Activated naive CD4-positive, alpha-beta T cell treated with anti-CD3 and anti-CD28 coated beads, Interleukin-2, amount 50 U/mL, for 72 hours (primary cell): ENCODE data around the gene TINAG. TPM values are rescaled to one million over a fixed set of nuclear protein-coding genes. Genes with fewer than 3 reads are reported as not detected.

Experiments used
- ATAC-seq, 2 donors: fragments of 150-1000 bp; cut with Tn5 transposase; 2 replicates each; pipeline ENCODE4 v1.10.0; 2021; ENCODE audit warnings: mild to moderate bottlenecking in 2 of 2, moderate library complexity in 2 of 2
- DNase-seq, 2 donors: peaks; one replicate each; pipeline ENCODE4 v3.0.0; 2021 to 2022; ENCODE audit warnings: low spot score in 2 of 2
- H3K27ac Mint-ChIP-seq, 2 donors: one replicate each; pipeline ENCODE4 v1.8.0; 2022; ENCODE audit warnings: mild to moderate bottlenecking in 2 of 2, mixed read lengths in 2 of 2
- H3K36me3 Mint-ChIP-seq, 2 donors: one replicate each; pipeline ENCODE4 v1.8.0; 2022; ENCODE audit warnings: mixed read lengths in 2 of 2
- H3K9me3 Mint-ChIP-seq, 2 donors: one replicate each; pipeline ENCODE4 v1.8.0; 2022; ENCODE audit warnings: mixed read lengths in 2 of 2
- total RNA-seq, 2 donors: library from RNA; stranded (reverse); gene quantifications; one replicate each; pipeline ENCODE4 v1.2.3, GENCODE V29; 2022

The TINAG gene
- total RNA-seq, 2 donors from 2014 or later = not detected

DNA sequence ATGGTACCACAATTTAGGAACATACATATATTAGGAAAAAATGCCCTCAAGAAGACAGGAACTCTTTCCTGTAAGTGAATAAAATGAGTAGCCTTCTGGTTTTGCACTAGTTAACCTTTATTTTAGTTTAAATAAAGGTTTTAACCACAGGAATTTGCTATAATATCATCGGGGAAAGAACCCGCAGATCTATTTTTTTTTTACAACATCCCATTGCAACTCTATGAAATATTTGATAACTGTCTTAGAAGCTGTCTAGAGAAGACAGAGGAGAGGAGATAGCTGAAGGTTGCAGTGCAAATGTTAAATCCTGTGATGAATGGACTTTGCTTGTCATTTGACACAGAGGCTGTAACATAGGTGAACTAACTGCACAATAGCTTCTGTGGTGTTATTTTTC is 69.5 kb downstream of the TINAG start:
- Mint-ChIP-seq H3K27ac (no peak overlapping the region), H3K9me3 (peaks cover 0 to 7% of the 10 kb centered on the region in 2 donors), H3K36me3 (no peaks in the 10 kb centered on the region)
- no peak for DNase-seq
- ATAC-seq = no peak

DNA sequence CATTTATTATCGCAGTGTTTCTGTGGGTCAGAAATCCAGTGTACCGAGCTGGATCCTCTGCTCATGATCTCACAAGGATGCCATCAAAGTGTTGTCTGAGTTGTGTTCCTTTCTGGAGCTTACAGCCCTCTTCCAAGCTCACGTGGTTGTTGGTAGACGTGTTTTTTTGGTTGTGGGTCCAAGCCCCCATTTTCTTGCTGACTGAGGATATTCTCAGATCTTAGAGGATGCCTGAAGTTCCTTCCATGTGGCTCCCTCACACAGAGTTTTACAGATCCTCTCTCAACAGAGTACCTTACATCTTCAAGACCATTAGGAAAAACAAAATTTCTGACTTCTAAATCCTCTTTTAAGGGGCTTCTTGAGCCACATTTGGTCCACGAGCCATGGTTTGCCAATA is 78.1 kb downstream of the TINAG start:
- H3K9me3 Mint-ChIP-seq = peaks cover 11% of the 10 kb centered on the region in 2 donors

DNA sequence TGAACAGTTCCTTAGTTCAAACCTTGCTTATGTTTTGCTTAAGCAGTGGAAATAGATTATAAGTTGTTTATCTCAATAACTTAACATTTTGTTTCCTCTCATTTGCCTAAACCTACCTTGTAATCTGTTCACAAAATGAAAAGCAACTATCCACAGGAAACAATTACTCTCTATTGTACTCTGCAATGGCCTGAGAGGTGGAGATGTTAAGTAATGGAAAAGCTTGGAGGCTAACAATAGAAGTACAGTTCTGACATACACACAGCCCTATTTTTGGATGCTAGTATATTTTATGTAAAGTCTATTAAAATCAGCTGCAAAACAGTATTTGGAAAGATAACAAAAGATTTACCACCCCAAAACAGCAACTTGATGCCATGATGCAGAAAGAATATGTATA is 82.1 kb downstream of the TINAG start:
- Mint-ChIP-seq H3K36me3 (no peaks in the 10 kb centered on the region), H3K9me3 (peaks cover 21 to 23% of the 10 kb centered on the region in 2 donors), H3K27ac (no peak overlapping the region)
- DNase-seq = no peak
- no peak for ATAC-seq

More for the DNA sequence above, 78.1 kb downstream of the TINAG start:
- DNase-seq = no peak
- H3K36me3 Mint-ChIP-seq = no peaks in the 10 kb centered on the region
- H3K27ac Mint-ChIP-seq = no peak overlapping the region
- ATAC-seq = no peak

DNA sequence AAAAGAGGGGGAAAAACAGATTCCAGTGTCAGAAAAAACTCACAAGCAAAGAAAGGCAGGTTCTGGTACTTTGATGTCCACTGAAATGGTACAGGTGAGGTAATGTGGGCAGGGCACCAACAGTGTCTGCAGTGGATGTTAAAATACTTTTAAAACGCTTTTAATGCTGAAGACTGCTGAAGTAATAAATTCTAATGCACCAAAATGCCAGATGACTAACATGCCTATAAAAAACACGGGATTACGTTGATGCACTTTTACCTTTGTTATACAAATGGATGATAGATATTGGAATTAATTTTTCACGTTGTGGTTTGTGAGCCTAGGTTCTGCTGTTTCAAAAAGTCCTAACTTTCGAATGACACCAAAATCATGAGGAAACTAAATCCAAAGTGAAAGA is 83.3 kb downstream of the TINAG start:
- DNase-seq = no peak
- ATAC-seq = no peak
- H3K27ac Mint-ChIP-seq = no peak overlapping the region
- H3K9me3 Mint-ChIP-seq = peaks cover 21 to 23% of the 10 kb centered on the region in 2 donors
- no peaks in the 10 kb centered on the region for H3K36me3 Mint-ChIP-seq

DNA sequence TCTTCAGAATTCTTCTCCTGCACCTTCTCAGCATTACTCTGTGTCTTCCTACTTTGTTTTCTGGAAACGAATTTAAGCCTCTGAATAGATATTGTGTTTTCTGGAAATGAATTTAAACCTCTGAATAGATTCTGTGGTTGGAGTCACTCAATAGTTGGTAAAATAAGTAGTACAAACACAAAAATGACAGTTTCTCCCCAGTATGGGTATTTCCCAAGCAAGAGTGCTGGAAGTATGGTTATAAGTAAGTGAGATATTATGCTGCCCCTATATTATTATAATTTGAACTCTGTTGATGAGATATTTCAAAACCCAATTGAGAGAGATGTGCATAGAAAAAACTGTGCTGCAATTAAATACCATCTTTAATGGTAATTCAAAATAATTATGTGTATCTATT is 94.9 kb downstream of the TINAG start:
- Mint-ChIP-seq H3K9me3 (peaks cover 8 to 10% of the 10 kb centered on the region in 2 donors), H3K36me3 (no peaks in the 10 kb centered on the region), H3K27ac (no peak overlapping the region)
- ATAC-seq (no peak), DNase-seq (no peak)

DNA sequence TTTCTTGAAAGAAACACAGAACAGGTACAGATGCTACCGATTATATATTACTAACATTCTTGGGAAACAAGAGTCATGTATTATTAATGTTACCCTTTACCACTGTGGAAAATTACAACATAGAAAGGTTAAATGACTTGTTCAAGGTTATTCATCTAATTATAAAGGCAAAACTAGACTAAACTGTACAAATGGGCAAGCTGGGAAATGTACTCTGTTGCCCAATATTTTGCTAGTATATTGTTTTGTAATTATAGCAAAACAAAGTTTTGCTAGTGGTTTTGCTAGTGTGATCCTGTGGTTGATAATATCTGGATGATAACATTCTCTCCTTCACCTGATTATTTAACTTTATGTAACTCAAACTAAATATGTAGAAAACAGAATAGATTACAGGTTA is 96.5 kb downstream of the TINAG start:
- peaks cover 8 to 18% of the 10 kb centered on the region in 2 donors for H3K9me3 Mint-ChIP-seq
- DNase-seq = no peak
- H3K27ac Mint-ChIP-seq = no peak overlapping the region
- H3K36me3 Mint-ChIP-seq = no peaks in the 10 kb centered on the region
- ATAC-seq = no peak

DNA sequence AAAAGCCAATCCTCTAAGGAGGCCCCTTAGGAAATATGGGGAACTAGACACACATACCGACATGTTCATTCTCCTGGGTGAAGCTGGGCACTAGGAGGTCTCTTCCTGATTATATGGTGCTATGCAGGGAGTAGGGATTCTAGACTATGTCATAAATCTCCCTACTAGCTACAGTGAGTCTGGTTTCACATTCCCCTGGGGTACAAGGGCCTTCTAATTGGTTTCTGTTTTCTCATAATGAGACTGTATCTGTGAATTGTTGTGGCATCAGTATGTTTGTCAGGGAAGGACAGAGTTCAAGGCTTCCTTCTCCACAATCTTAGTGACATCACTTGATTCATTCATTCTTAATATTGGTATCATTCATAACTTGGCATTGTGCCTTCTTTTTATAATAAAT is 103.5 kb downstream of the TINAG start:
- Mint-ChIP-seq H3K27ac (no peak overlapping the region), H3K9me3 (peaks cover 0 to 29% of the 10 kb centered on the region in 2 donors), H3K36me3 (no peaks in the 10 kb centered on the region)
- ATAC-seq (no peak), DNase-seq (no peak)

DNA sequence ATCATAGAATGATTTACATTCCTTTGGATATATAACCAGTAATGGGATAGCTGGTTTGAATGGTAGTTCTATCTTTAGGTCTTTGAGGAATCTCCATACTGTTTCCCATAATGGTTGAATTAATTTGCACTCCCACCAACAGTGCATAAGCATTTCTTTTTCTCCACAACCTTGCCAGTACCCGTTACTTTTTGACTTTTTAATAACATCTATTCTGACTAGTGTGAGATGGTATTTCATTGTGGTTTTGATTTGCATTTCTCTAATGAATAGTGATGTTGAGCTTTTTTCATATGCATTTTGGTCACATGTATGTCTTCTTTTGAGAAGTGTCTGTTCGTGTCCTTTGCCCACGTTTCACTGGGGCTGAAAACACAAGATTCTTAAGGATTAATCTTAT is 107.3 kb downstream of the TINAG start:
- peaks cover 6 to 20% of the 10 kb centered on the region in 2 donors for H3K9me3 Mint-ChIP-seq
- no peaks in the 10 kb centered on the region for H3K36me3 Mint-ChIP-seq
- DNase-seq = no peak
- ATAC-seq = no peak
- no peak overlapping the region for H3K27ac Mint-ChIP-seq

DNA sequence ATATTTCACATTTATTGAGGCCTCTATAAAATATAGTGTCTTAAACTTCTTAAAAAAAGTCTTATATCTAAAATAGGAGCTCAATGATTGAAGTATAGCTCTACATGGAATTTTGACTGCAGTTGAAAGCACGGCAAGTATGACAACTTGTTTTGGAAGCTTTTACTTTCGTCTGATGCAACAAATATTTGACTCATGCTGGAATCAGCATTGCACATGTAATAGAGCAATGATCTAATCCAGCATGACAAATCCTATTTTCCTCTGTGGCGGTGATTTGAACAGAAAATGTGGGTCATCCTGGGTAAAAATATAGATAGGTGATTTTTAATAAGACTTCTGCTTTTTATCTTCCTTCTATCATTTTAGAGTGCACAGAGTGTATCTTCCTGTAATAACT is 111.6 kb downstream of the TINAG start:
- ATAC-seq (no peak), DNase-seq (no peak)
- peaks cover 14 to 18% of the 10 kb centered on the region in 2 donors for H3K9me3 Mint-ChIP-seq
- H3K36me3 Mint-ChIP-seq = no peaks in the 10 kb centered on the region
- H3K27ac Mint-ChIP-seq = no peak overlapping the region

DNA sequence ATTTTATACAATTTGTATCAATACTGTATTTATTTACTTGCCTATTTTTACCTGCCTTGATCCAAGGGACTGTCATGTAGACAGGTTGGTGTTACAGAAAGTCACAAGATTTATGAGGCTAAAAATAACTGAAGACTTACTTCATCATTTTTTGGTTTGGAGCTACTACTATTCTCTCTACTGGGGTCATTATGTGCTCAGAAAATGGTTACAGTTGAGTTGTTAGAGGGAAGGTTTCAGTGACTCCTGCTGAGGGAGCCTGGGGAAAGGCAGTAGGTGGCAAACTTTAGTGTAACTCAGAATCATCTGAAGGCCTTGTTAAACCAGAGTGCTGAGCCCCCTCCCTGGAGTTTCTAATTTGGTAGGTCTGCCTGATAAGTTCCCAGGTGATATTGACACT is 118.8 kb downstream of the TINAG start:
- Mint-ChIP-seq H3K36me3 (no peaks in the 10 kb centered on the region), H3K9me3 (peaks cover 8 to 18% of the 10 kb centered on the region in 2 donors), H3K27ac (no peak overlapping the region)
- ATAC-seq (no peak), DNase-seq (no peak)

DNA sequence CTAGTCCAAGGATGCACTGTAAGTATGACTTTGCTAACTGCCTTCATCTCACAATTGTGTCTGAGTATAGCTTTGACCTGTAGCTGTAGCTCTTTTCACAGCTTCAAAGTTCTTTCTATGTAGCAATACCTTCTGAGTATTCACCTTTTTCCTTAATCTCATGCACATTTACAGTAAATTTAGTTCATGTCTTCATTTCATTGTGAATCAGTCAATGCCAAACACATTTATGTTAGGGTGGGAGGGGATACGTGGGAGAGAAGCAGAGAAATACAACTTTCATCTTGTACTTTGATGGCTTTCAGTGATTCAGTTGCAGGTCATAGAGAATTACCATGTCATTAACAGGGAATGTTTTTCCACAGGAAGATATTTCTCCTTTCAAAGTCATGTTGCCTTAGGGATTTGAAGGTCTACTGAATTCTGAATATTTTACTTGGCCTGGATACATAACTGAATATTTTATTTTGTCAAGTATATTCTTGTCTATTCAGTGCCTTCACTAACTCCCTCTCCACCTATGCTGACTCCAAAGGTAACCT is 119.2 kb downstream of the TINAG start:
- no peak for ATAC-seq
- no peaks in the 10 kb centered on the region for H3K36me3 Mint-ChIP-seq

DNA sequence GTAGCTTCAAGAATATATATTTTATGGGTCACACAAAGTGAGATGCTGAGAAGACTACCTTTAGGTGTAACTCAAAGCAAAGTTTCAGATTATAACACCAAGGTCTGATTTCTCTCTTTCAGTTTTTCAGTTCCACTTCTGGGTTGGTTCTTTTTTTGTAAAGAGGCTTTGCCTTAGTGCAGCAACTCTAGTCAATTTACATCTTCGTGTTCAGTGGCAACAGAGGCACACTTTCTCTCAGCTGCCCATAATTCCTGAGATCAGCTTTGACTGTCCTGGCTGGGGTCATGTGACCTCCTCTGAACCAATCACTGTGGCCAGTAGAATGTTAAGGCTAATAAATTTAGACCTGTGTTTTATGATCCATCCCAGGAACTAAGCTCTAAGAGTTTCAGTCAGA is 120.2 kb downstream of the TINAG start:
- Mint-ChIP-seq H3K27ac (no peak overlapping the region), H3K9me3 (peaks cover 5 to 12% of the 10 kb centered on the region in 2 donors), H3K36me3 (no peaks in the 10 kb centered on the region)
- ATAC-seq = no peak
- DNase-seq = no peak

More for the DNA sequence above, 119.2 kb downstream of the TINAG start:
- no peak overlapping the region for H3K27ac Mint-ChIP-seq
- peaks cover 6 to 16% of the 10 kb centered on the region in 2 donors for H3K9me3 Mint-ChIP-seq
- DNase-seq = no peak

DNA sequence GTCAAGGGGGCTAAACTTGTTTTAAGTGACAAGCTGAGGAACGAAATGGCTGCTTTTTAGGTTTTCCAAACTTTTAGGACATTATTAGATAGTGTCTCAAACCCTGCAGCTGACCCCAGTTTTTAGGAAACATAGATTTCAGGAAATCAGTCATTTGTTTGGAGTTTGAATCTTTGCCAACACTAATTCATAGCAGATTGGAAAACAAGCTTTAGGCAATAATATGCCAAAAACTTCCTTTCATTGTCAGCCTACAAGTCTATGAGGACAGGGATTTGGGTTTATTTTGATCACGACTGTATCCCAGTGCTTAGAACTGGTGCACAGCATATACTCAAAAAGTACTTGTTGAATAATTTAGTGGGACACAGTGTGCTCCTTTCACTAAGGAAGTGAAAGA is 123.2 kb downstream of the TINAG start:
- DNase-seq (no peak), ATAC-seq (no peak)
- H3K27ac Mint-ChIP-seq = no peak overlapping the region
- H3K36me3 Mint-ChIP-seq = no peaks in the 10 kb centered on the region
- peaks cover 9 to 11% of the 10 kb centered on the region in 2 donors for H3K9me3 Mint-ChIP-seq

Other genes with a start within 250 kb of the TINAG start
- gene MLIP, start 197.0 kb upstream of the TINAG start, total RNA-seq = not detected